ACC112 (cell line): ENCODE data around the gene RCSD1.

Source experiments
- H2AFZ ChIP-seq: fragments of 200-600 bp; sonication (generic); one replicate; pipeline ENCODE4 v1.6.0; 2017; ENCODE audit warnings: antibody characterized with exemption, low read length; ENCODE audit not compliant: unreplicated experiment
- H3K27ac ChIP-seq: fragments of 200-600 bp; sonication (generic); 2 replicates; pipeline ENCODE4 v1.5.1; 2014; ENCODE audit warnings: low read depth, mild to moderate bottlenecking, antibody characterized with exemption, low read length, moderate library complexity
- H3K27me3 ChIP-seq: fragments of 200-600 bp; sonication (generic); 2 replicates; pipeline ENCODE4 v1.6.1; 2014; ENCODE audit warnings: mild to moderate bottlenecking, antibody characterized with exemption, low read length, moderate library complexity, mixed read lengths; ENCODE audit not compliant: insufficient read depth
- H3K36me3 ChIP-seq: fragments of 200-600 bp; sonication (generic); 2 replicates; pipeline ENCODE4 v1.6.1; 2016; ENCODE audit warnings: mild to moderate bottlenecking, antibody characterized with exemption, low read length, moderate library complexity, mixed read lengths; ENCODE audit not compliant: insufficient read depth
- H3K4me1 ChIP-seq: fragments of 200-600 bp; sonication (generic); one replicate; pipeline ENCODE4 v1.6.1; 2016; ENCODE audit warnings: low read length, mixed read lengths; ENCODE audit not compliant: insufficient read depth, unreplicated experiment, control insufficient read depth
- H3K4me3 ChIP-seq: fragments of 200-600 bp; sonication (generic); 2 replicates; pipeline ENCODE4 v1.5.1; 2014; ENCODE audit warnings: mild to moderate bottlenecking, low read depth, low read length
- H3K79me2 ChIP-seq: fragments of 200-600 bp; sonication (generic); one replicate; pipeline ENCODE4 v1.6.0; 2016; ENCODE audit warnings: low read length; ENCODE audit not compliant: control insufficient read depth, unreplicated experiment, insufficient read depth

Gene RCSD1

GRCh38 chr1:167617153-167618147 is 12.6 kb upstream of the RCSD1 start:
- H3K4me1 ChIP-seq, result peaks cover 22% of the 10 kb centered on the region
- H3K36me3 ChIP-seq, result no peaks in the 10 kb centered on the region
- H2AFZ ChIP-seq, result peak overlapping the region; percentile 46
- H3K27ac ChIP-seq, result peak overlapping the region; percentile 46
- H3K4me3 ChIP-seq, result peak overlapping the region; percentile 52
- no peaks in the 10 kb centered on the region for H3K79me2 ChIP-seq
- H3K27me3 ChIP-seq, result no peaks in the 10 kb centered on the region

- Histone ChIP-seq H2AFZ (no peak overlapping the region), H3K4me3 (no peak overlapping the region), H3K36me3 (no peaks in the 10 kb centered on the region), H3K4me1 (peaks cover 22% of the 10 kb centered on the region), H3K79me2 (no peaks in the 10 kb centered on the region), H3K27ac (no peak overlapping the region), H3K27me3 (no peaks in the 10 kb centered on the region)
Measured at GRCh38 chr1:167618366-167618765, 11.7 kb upstream of the RCSD1 start.

GRCh38 chr1:167618789-167619188 is 11.2 kb upstream of the RCSD1 start:
- Histone ChIP-seq H3K4me3 (no peak overlapping the region), H3K36me3 (no peaks in the 10 kb centered on the region), H3K27me3 (no peaks in the 10 kb centered on the region), H2AFZ (no peak overlapping the region), H3K27ac (no peak overlapping the region), H3K4me1 (peaks cover 22% of the 10 kb centered on the region), H3K79me2 (no peaks in the 10 kb centered on the region)

- H3K4me1 ChIP-seq, result peaks cover 22% of the 10 kb centered on the region
Measured at GRCh38 chr1:167620002-167620401, 10.0 kb upstream of the RCSD1 start.

GRCh38 chr1:167621780-167622313 is 8.2 kb upstream of the RCSD1 start:
- H3K4me3 ChIP-seq, result no peak overlapping the region

More at GRCh38 chr1:167620002-167620401, 10.0 kb upstream of the RCSD1 start:
- no peak overlapping the region for H3K4me3 ChIP-seq
- no peaks in the 10 kb centered on the region for H3K36me3 ChIP-seq
- H3K27me3 ChIP-seq, result no peaks in the 10 kb centered on the region
- H3K27ac ChIP-seq, result no peak overlapping the region
- H2AFZ ChIP-seq, result no peak overlapping the region
- H3K79me2 ChIP-seq, result no peaks in the 10 kb centered on the region

GRCh38 chr1:167623951-167624350 is 6.1 kb upstream of the RCSD1 start:
- Histone ChIP-seq H3K36me3 (no peaks in the 10 kb centered on the region), H3K27ac (no peak overlapping the region), H3K4me3 (no peak overlapping the region), H3K4me1 (peaks cover 6% of the 10 kb centered on the region), H3K27me3 (no peaks in the 10 kb centered on the region), H3K79me2 (no peaks in the 10 kb centered on the region), H2AFZ (no peak overlapping the region)

More at GRCh38 chr1:167621780-167622313, 8.2 kb upstream of the RCSD1 start:
- Histone ChIP-seq H3K79me2 (no peaks in the 10 kb centered on the region), H3K4me1 (peaks cover 18% of the 10 kb centered on the region), H3K27ac (no peak overlapping the region), H2AFZ (no peak overlapping the region), H3K36me3 (no peaks in the 10 kb centered on the region), H3K27me3 (no peaks in the 10 kb centered on the region)

- H3K79me2 ChIP-seq, result no peaks in the 10 kb centered on the region
- H3K36me3 ChIP-seq, result no peaks in the 10 kb centered on the region
- H3K27me3 ChIP-seq, result no peaks in the 10 kb centered on the region
- no peak overlapping the region for H2AFZ ChIP-seq
- no peak overlapping the region for H3K4me3 ChIP-seq
- no peak overlapping the region for H3K27ac ChIP-seq
- no peaks in the 10 kb centered on the region for H3K4me1 ChIP-seq
Measured at GRCh38 chr1:167625040-167625823, 4.8 kb upstream of the RCSD1 start.

- H2AFZ ChIP-seq, result no peak overlapping the region
- H3K27ac ChIP-seq, result no peak overlapping the region
- H3K4me1 ChIP-seq, result peaks cover 4% of the 10 kb centered on the region
- H3K36me3 ChIP-seq, result no peaks in the 10 kb centered on the region
- no peaks in the 10 kb centered on the region for H3K27me3 ChIP-seq
- no peaks in the 10 kb centered on the region for H3K79me2 ChIP-seq
- no peak overlapping the region for H3K4me3 ChIP-seq
Measured at GRCh38 chr1:167627615-167627864, 2.5 kb upstream of the RCSD1 start.

GRCh38 chr1:167627865-167628641 is 2.0 kb upstream of the RCSD1 start:
- no peaks in the 10 kb centered on the region for H3K27me3 ChIP-seq
- peaks cover 4% of the 10 kb centered on the region for H3K4me1 ChIP-seq
- H3K79me2 ChIP-seq, result no peaks in the 10 kb centered on the region
- no peaks in the 10 kb centered on the region for H3K36me3 ChIP-seq
- H3K4me3 ChIP-seq, result no peak overlapping the region
- no peak overlapping the region for H2AFZ ChIP-seq
- H3K27ac ChIP-seq, result no peak overlapping the region
